Measurements from ENCODE around the gene PARD3B. TPM values are rescaled to one million over a fixed set of nuclear protein-coding genes. Genes with fewer than 3 reads are reported as not detected.

Gene PARD3B
- total RNA-seq, 1 donor from 2014 or later: 0.66 TPM

DNA sequence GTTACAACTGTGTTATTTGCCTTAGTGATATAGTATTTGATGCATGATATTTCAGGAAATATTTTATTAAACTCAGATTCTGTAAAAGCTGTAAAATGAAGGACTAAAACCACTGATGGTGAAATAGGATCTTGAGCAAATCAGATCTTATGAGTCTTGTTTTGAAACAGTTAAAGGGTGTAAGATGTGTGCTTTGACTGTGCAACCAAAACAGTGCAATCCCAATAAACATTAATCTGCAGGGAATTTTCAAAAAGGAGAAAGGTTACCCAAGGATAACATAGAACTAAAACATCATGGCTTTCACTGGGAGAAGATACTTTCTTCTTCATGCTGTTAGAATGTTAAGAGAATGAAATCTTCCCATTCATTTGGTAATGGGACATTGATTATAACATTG lies 378.7 kb downstream of the PARD3B start:
- Mint-ChIP-seq H3K27ac (ENCODE audit: unreplicated experiment) (no peak overlapping the region), H3K27me3 (ENCODE audit: unreplicated experiment) (no peaks in the 10 kb centered on the region), H3K9me3 (ENCODE audit: unreplicated experiment) (no peaks in the 10 kb centered on the region), H3K4me3 (ENCODE audit: unreplicated experiment) (no peak overlapping the region), H3K4me1 (ENCODE audit: low read depth, unreplicated experiment) (no peaks in the 10 kb centered on the region), H3K36me3 (ENCODE audit: unreplicated experiment) (no peaks in the 10 kb centered on the region)
- DNase-seq: no peak
- TF ChIP-seq, protein P1, sequence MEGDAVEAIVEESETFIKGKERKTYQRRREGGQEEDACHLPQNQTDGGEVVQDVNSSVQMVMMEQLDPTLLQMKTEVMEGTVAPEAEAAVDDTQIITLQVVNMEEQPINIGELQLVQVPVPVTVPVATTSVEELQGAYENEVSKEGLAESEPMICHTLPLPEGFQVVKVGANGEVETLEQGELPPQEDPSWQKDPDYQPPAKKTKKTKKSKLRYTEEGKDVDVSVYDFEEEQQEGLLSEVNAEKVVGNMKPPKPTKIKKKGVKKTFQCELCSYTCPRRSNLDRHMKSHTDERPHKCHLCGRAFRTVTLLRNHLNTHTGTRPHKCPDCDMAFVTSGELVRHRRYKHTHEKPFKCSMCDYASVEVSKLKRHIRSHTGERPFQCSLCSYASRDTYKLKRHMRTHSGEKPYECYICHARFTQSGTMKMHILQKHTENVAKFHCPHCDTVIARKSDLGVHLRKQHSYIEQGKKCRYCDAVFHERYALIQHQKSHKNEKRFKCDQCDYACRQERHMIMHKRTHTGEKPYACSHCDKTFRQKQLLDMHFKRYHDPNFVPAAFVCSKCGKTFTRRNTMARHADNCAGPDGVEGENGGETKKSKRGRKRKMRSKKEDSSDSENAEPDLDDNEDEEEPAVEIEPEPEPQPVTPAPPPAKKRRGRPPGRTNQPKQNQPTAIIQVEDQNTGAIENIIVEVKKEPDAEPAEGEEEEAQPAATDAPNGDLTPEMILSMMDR (IDR thresholded peaks at IDR 0.05; ENCODE audit: partially characterized antibody, unreplicated experiment): no peak

DNA sequence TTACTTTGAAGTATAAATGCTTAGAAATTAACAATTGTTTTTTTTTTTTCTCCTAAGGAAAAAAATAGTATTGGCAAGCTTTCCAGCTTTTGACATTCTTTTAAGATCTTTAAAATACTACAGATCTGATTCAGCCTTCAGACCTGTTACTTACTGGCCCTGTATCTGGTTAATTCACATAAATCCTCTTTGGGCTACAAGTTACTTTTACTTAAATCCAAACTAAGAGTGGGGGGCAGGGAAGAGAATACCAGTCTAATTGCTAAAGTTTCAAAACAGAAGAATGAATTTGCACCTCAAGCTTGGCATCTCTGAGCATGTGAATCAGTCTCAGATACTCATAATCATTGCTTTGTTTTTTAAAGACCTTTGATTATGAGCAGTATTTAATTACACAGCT lies 386.3 kb downstream of the PARD3B start:
- TF ChIP-seq, protein P1 (IDR thresholded peaks at IDR 0.05; ENCODE audit: partially characterized antibody, unreplicated experiment): no peak
- no peaks in the 10 kb centered on the region for H3K36me3 Mint-ChIP-seq (ENCODE audit: unreplicated experiment)

DNA sequence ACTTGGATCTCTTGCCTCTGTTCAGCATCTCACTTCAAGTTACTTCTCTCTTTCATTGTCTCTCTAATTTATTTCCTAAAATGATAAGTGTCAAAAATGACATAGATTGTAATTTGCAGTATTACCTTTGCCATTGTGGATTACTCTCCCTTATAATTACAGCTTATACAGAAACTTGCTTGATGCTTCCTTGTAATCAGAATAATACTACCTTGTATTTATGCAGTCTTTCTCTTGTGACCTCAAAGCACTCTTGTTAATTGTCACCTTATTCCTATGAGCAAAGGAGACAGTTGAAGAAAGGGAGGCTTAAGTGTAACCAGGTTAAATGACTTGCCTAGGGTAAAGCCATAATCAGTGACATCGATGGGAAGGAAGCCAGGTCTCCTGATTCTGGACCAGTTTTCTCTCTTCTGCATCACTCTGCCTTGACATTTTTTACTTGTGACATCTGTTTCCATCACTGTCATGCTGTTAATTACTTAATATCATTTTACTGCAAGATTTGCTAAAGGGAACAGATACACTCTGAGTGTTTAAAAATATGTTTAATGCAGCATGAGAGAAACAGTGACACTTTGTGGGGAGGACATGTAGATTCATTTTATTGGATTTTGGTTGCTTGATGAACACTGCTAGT lies 388.6 kb downstream of the PARD3B start:
- Mint-ChIP-seq H3K27ac (ENCODE audit: unreplicated experiment) (no peak overlapping the region), H3K36me3 (ENCODE audit: unreplicated experiment) (no peaks in the 10 kb centered on the region), H3K4me1 (ENCODE audit: low read depth, unreplicated experiment) (no peaks in the 10 kb centered on the region), H3K9me3 (ENCODE audit: unreplicated experiment) (no peaks in the 10 kb centered on the region), H3K4me3 (ENCODE audit: unreplicated experiment) (no peak overlapping the region), H3K27me3 (ENCODE audit: unreplicated experiment) (no peaks in the 10 kb centered on the region)
- TF ChIP-seq, protein P1 (IDR thresholded peaks at IDR 0.05; ENCODE audit: partially characterized antibody, unreplicated experiment): no peak
- DNase-seq: no peak

More for the DNA sequence above, 386.3 kb downstream of the PARD3B start:
- H3K9me3 Mint-ChIP-seq (ENCODE audit: unreplicated experiment): no peaks in the 10 kb centered on the region
- DNase-seq: no peak
- H3K27me3 Mint-ChIP-seq (ENCODE audit: unreplicated experiment): no peaks in the 10 kb centered on the region
- no peaks in the 10 kb centered on the region for H3K4me1 Mint-ChIP-seq (ENCODE audit: low read depth, unreplicated experiment)
- no peak overlapping the region for H3K27ac Mint-ChIP-seq (ENCODE audit: unreplicated experiment)
- no peak overlapping the region for H3K4me3 Mint-ChIP-seq (ENCODE audit: unreplicated experiment)

DNA sequence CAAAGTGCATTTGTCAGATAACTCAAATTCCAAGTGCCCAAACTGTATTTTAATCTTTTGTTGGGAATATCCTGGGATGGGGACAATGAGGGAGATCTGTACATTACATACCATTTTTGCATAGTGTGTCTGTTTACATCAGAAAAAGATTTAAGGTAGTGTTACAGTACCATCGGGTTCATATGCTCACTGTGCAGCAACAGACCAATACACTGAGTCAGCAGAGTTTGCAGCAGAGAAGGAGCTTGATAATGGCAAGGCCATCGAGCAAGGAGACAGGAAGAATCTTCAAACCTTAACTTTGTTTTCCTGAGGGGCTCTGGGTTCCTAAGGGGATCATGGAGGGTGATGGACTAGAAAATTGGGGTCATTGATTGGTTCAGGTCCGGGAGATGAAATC lies 399.7 kb downstream of the PARD3B start:
- TF ChIP-seq, protein P1 (IDR thresholded peaks at IDR 0.05; ENCODE audit: partially characterized antibody, unreplicated experiment): no peak
- no peak for DNase-seq
- Mint-ChIP-seq H3K9me3 (ENCODE audit: unreplicated experiment) (peaks cover 5% of the 10 kb centered on the region), H3K27me3 (ENCODE audit: unreplicated experiment) (no peaks in the 10 kb centered on the region), H3K27ac (ENCODE audit: unreplicated experiment) (no peak overlapping the region), H3K4me1 (ENCODE audit: low read depth, unreplicated experiment) (no peaks in the 10 kb centered on the region), H3K36me3 (ENCODE audit: unreplicated experiment) (peaks cover 5% of the 10 kb centered on the region), H3K4me3 (ENCODE audit: unreplicated experiment) (no peak overlapping the region)

DNA sequence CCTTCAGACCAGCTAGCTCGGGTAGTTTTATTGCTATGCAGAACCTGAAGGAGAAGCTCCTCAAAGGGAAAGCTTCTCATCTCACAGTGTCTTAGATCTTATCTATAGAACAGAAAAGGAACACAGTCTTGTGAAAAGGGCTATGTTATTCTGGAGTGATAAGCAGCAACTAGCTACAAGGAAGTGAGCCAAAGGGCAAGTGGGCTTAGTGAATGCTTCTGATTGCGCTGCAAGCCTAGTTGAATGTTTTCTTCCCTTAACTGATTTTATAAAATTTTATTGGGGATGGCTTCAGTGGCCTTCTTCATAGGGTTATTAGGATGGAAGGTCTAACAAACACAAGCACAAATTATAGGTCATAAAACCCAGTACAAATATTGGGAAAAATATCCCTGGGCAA lies 400.1 kb downstream of the PARD3B start:
- no peak overlapping the region for H3K4me3 Mint-ChIP-seq (ENCODE audit: unreplicated experiment)
- TF ChIP-seq, protein P1 (IDR thresholded peaks at IDR 0.05; ENCODE audit: partially characterized antibody, unreplicated experiment): no peak
- H3K4me1 Mint-ChIP-seq (ENCODE audit: low read depth, unreplicated experiment): no peaks in the 10 kb centered on the region

More for the DNA sequence above, 400.1 kb downstream of the PARD3B start:
- Mint-ChIP-seq H3K36me3 (ENCODE audit: unreplicated experiment) (peaks cover 5% of the 10 kb centered on the region), H3K9me3 (ENCODE audit: unreplicated experiment) (peaks cover 5% of the 10 kb centered on the region), H3K27ac (ENCODE audit: unreplicated experiment) (no peak overlapping the region), H3K27me3 (ENCODE audit: unreplicated experiment) (no peaks in the 10 kb centered on the region)
- no peak for DNase-seq
